ENCODE measurements around the gene VRK2.

DNA sequence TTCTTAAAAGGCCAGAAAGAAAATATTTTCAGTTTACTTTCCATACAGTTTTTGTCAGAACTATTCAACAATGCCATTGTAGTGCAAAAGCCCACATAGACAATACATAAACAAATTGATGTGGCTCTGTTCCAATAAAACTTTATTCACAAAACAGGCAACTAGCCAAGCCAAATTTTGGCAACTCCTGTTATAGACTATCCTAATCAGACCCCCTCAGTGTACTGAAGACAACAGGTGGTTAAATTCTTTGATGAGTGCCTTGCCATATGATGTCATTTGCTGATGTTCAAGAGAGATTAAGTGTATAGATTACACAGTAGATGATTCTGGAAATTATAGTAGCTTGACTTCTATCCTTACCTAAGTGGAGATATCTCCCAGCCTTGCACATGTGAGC lies 111.1 kb downstream of the VRK2 start:
- TF ChIP-seq, protein P1, sequence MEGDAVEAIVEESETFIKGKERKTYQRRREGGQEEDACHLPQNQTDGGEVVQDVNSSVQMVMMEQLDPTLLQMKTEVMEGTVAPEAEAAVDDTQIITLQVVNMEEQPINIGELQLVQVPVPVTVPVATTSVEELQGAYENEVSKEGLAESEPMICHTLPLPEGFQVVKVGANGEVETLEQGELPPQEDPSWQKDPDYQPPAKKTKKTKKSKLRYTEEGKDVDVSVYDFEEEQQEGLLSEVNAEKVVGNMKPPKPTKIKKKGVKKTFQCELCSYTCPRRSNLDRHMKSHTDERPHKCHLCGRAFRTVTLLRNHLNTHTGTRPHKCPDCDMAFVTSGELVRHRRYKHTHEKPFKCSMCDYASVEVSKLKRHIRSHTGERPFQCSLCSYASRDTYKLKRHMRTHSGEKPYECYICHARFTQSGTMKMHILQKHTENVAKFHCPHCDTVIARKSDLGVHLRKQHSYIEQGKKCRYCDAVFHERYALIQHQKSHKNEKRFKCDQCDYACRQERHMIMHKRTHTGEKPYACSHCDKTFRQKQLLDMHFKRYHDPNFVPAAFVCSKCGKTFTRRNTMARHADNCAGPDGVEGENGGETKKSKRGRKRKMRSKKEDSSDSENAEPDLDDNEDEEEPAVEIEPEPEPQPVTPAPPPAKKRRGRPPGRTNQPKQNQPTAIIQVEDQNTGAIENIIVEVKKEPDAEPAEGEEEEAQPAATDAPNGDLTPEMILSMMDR (IDR thresholded peaks at IDR 0.05; ENCODE audit: insufficient read depth, low read length, poor library complexity, severe bottlenecking): no peak
- TF ChIP-seq EZH2phosphoT487 (conservative IDR thresholded peaks at IDR 0.05; ENCODE audit: low read length): no peak

Measured in SU-DHL-6 (cell line).